GM18867 (cell line): ENCODE measurements around the gene ITPRIP.

Source experiments
- ATAC-seq: cut with Tn5 transposase; IDR thresholded peaks from one replicate; pipeline ENCODE4 v1.9.1; 2021; ENCODE audit warnings: mild to moderate bottlenecking, moderate library complexity; ENCODE audit not compliant: unreplicated experiment

Gene ITPRIP

DNA sequence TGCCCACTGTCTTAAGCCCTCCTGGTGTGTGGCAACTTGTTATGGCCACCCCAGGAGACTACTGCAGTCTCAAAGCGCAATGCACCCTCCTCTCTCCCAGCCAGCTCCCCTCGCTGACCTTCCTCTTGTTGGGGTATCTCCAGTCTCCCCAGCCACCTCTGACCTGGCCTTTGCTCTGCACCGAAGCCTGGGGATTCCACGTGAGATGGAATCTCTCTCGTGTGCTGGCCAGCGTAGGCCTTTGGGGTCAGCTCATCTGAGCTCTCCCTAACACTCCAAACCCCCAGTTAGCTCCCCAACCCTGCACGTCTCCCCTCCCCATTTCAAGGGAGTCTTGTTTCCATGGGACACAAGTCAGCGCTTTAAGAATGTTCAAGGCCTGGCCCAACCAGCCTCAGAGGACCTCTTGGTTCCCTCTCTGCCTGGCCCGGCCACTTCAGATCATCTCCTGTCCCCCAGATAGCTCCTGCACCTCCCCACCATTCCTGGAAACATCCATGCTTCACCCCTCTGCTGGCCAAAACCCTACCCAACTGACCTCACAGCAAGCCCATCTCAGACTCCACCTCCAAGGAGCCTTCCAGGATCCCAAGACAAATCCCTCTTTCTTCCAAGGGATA, 11.2 kb downstream of the ITPRIP start:
- ATAC-seq: no peak

DNA sequence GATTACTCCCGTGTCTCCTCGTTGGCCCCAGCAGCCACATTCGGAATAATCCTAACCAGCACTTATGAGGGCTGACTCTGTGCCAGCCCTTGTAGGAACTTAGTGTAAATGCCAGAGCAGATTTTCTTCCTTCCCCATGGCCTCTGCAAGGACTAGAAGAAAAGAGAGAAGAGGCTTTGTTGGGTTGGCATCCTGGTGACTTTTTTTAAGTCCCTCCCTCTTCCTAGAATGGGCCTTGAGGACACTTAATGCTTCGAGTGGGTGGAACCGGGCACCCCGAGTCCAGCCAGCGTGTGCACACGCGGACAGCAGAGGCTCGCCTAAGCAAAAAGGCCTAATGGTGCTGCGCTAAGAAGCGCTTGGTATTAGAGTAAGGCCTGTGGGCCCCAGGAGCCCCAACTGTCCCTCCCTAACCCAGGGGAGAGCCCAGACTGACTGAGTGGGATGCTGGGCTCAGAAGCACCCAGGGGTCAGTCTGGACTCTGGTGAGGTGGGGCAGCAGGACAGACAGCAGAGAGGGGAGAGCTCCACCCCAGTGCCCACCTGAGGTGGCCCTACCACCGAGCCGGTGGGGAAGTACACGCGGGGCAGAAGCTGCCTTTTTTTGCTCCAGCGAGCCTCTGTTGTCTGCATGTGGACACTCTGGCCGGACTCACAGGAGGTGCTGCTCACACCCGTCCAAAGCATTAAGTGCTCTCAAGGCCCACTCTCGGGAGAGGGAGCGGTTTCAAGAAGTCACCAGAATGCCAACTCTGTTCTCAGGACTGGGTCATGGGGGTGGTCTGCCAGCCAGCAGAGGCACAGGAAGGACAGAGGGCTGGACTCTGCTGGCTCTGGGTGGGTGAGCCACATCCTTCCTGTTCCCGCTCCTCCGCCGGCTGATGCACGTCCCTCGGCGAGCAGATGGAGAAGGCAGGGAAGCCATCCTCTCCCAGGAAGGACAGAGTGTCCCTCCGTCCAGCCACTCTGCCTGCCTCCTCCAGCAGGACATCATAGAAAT, 12.5 kb downstream of the ITPRIP start:
- ATAC-seq: no peak

DNA sequence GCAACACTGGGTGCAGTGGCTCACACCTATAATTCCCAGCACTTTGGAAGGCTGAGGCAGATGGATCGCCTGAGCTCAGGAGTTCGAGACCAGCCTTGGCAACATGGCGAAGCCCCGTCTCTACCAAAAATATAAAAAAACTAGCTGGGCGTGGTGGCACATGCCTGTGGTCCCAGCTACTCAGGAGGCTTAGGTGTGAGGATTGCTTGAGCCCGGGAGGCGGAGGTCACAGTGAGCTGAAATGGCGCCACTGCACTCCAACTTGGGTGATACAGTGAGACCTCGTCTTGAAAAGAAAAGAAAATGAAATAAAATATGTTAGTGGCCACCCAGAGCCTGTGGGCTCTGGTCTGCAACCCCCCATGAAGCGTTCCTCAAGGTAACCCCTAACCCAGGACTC, 13.3 kb downstream of the ITPRIP start:
- no peak for ATAC-seq

DNA sequence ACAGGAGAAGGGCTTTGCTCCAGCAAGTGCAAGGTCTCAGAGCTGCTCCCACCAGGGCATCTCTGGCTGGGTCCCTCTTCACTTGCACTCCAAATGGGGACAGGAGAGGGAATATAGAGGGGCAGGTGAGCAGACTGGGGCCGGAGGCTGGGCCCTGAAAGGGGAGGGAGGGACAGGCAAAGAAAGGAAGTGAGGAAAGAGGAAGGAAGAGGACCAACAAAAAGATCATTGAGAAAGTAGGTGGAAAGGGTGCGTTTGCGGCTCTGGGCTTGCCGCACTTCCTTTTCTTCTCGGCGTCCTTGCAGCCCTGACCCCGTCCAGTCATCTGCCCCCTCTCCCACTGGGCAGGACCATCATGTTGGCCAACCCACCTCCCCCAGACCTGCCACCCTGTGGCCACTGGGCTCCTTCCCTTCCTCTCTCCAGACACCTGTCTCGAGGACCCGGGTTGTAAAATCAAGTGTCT, 14.0 kb downstream of the ITPRIP start:
- no peak for ATAC-seq

DNA sequence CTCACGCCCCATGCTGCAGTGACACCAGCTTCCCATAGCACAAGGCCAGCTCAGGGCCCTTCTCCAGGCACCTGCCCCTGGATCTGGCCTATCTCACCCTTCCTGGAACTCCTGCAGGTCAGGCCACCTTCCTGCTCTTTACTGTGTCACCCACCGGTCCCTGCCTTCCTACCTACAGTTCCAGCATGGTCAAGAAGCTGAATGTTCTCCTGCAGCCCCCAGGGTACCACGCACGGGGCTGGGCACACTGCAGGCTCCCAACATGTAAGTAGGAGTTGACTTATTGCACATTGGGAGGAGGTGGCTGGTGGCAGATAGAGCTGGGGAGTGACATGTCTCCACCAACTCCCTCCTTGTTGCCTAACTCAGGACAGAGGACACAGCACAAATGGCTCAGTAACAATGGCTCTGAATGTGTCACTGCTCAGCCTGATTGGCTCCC, 14.5 kb downstream of the ITPRIP start:
- ATAC-seq: no peak

DNA sequence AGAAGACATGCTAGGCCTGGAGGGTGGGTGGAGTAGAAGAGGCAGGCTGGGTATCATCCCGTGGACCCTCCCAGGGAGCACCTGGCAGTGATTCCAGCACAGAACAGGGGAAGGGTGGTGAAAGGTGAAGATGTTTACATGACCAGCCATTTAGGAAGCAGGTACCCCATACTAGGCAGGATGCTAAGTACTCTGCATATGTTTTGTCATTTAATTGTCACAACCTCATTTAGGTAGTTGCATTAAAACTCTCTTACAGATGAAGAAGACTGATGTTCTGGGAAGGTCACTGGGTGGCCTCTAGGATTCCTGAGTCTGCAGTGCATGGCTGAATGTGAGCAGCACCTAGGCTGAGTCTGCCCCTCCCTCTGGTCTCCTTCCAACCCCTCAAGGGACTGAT, 15.2 kb downstream of the ITPRIP start:
- no peak for ATAC-seq

DNA sequence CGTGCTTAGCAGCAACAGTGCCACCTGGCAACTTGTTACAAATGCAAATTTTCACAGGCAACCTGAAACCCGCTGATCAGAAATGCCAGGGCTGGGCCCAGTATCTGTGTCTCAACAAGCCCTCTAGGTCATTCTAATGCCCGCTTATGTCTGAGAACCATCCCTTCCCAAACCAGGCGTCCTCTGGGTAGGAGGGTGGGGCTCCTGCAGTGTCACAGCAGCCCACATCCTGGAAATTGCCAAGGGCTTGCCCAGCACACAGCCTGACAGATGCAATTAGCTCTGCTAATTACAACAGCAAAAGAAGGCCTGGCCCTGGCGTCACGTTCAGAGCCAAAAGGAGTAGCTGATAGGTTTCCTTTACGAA, 15.9 kb downstream of the ITPRIP start:
- peak; percentile 58 for ATAC-seq

DNA sequence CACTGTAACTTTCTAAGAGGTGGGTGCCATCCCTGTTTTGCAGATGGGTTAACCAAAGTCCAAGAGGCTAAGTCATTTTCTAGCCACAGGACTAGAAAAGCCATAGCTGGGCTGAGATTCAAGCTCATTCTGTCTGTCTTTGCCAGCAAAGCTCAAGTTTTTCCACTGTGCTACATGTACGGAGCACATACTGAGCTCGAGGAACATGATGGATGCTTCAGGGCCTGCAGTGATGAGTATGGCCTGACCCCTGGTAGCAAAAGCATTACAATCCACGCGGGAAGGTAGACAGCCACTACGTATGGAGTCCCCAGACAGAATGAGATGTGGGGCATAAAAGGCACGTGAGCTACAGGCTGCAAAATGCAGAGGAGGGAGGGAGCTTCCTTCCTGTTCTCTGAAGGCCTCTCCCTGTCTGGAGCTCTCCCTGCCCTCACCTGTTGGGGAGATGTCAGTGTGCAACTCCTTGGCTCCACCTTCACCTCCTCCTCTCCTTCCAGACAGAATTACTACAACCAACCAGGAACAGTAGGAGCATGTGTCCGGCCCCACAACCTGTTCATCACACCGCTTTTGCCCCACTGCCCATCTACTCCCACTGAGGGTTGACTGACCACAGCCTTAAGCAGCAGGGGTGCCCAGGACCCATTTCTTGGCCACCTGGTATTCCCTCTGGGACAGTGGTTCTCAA, 16.4 kb downstream of the ITPRIP start:
- no peak for ATAC-seq

DNA sequence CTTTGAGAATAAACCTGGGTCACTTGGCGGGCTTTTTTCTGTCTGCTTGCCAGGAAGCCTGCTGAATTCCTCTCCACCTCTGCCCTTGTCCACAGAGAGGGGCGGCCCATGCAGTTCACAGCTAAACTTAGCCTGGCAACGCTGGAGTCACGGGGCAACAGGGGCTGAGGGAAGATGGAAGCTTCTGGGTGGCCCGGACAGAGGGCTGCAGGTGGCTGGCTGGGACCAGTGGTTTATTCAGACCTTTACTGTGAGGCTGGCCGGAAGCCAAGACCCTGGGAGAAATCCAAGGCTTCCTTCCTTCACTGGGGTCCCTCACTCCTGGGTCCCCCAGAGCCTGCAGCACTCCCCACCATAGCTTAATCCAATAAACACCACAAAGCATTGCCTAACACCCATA, 17.0 kb downstream of the ITPRIP start:
- ATAC-seq: no peak

DNA sequence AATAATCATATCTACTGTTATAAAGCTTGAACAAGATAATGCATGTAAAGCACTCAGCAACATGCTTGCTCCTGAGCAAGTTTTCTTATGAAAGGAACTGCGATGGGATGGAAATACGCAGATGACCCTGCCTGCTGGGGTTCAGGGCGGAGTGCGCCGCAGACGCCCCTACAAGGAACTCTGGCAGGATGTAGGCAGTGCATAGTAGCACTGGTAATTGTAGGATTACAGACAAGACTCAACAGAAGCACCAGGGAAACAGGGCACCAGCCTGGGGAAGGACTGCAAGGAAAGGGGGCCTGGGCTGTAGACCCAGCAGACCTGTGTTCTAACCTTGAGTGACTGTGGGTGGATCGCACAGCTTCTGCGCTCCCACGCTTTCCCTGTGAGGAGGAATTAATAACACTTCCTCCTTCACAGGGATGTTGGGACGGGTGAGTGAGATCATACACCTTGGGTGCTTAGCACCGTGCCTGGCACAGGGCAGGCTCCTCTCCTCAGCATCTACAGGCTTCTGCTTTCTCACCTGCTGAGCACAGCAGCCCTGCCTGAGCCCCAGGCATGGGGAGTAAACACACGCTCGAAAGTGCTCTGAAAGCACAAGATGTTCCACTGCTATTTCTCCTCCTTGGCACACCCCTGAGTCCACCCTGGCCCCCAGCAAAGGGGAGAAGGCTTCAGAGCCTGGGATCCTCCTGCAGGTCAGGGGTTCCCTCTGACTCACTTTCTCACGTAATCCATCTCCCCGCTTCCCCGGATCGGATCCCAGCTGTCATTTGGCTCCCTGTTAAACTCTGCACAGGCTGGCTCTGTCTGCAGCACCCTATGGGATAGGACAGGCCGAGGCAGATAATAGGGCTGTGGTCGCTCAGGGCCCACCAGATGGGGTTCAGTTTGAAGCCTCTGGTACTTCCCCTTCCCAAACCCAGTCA, 19.2 kb downstream of the ITPRIP start:
- no peak for ATAC-seq

DNA sequence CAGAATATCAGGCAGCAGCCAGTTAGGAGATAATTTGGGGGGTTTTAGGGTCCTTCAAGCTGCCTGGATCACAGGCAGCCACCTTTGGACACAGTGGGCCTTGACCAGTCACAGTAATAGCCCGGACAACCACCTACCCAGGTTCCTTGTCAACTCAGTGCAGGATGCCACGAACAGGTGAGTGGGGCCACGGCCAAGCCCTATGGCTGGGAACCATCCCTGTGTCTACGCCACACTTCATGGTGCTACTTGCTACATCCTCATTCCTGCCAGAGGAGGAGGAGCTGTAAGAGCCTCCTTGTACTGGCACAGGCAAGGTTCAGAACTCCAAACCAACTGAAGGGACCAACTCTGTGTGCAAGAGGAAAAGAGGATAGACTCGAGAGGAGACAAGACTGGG, 19.9 kb downstream of the ITPRIP start:
- ATAC-seq: no peak

DNA sequence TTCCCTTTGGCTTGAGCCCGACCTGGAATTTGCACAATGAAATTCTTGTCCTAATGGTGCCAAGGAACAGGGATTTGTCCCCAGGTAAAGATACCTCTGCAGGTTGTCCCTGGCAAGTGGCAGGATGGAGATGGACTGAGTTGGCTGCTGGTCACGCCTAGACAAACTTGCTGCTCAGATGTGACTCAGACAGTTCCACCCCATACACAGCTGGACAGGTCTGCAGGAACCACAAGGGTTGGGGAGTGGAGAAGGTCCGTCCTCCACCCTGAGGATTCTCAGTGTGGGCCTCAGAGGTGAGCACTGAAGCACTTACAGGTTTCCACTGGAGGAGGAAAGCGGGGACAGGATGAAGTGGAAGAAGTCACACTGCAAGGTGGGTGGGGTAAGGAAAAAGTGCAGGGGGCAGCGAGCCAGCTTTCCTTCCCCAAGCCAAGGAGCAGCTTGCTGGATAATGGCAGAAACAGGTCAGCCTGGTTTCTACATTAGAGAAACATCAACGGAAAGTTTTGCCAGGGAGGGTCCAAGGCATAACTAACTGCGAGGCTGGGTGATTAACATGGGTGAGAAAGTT, 20.5 kb downstream of the ITPRIP start:
- no peak for ATAC-seq

DNA sequence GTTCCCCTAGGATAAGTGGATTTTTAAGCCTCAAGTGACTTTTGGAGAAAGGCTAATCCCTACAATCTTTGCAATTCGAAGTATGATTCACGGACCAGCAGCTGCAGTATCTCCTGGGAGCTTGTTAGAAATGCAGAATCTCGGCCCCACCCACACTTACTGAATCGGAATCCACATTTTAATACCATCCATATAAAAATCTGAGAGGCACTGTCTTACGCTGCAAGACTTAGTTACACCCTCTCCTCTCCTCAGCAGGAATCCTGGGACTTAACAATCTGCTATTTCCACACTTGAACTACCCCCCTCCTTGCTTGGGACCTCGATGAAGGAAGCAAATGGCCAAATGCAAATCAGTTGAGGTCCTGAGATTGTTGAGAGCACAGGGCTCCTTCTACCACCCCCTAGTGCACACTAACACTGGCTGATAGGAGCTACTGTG, 21.0 kb downstream of the ITPRIP start:
- ATAC-seq: no peak

DNA sequence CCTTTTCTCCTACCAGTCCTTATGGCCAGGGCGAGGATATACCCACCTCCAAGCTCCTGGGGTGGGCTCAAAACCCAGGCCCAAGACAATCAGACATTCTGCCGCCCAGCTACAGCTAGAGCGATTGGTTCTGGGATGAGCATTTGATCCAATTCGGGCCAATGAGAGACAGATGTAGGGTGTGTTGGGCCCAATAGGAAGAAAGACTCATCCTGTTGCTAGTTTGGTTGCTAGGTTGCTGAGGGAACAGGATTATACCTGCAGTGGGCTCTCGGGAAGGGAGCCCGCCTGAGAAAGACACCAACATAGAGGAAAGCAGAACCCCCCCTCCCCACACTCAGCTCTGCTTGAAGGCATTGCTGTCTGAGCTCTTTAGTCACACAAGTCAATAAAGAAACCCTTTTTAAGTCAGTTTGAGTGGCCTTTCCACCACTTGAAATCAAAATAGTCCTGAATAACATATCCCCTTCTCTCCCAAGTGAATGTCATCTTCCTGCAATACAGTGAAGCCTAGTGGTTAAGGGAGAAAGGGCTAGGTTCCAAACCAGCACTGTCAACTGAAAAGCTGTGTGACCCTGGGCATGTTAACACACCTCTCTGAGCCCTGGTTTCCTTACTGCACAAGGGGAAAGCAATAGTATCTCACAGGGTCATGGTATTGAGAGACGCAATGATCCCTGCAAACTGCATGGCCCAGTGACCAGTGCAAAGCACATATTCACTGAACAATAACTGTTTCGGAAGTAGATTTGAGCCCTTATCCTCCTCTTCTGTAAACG, 21.8 kb downstream of the ITPRIP start:
- ATAC-seq: no peak

DNA sequence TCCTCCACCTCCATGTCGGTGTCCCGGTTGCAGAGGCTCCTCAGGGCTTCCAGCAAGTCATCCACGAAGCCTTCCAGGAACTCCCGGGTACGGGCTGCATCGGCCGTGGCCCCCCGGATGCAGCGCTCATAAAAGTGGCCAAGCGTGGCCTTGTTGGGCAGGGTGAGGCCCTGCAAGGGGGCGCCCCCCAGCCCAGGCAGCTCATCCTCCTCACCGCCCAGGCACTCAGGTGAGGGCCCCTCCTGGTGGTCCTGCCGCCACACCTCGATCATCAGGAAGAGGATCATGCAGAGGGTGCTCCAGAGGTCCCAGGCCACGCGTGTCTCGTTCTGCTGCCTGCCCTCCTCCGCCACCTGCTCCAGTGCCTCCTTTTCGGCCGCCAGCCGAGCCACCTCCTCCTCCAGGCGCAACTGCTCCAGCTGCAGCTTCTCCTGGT, 22.8 kb downstream of the ITPRIP start:
- no peak for ATAC-seq

DNA sequence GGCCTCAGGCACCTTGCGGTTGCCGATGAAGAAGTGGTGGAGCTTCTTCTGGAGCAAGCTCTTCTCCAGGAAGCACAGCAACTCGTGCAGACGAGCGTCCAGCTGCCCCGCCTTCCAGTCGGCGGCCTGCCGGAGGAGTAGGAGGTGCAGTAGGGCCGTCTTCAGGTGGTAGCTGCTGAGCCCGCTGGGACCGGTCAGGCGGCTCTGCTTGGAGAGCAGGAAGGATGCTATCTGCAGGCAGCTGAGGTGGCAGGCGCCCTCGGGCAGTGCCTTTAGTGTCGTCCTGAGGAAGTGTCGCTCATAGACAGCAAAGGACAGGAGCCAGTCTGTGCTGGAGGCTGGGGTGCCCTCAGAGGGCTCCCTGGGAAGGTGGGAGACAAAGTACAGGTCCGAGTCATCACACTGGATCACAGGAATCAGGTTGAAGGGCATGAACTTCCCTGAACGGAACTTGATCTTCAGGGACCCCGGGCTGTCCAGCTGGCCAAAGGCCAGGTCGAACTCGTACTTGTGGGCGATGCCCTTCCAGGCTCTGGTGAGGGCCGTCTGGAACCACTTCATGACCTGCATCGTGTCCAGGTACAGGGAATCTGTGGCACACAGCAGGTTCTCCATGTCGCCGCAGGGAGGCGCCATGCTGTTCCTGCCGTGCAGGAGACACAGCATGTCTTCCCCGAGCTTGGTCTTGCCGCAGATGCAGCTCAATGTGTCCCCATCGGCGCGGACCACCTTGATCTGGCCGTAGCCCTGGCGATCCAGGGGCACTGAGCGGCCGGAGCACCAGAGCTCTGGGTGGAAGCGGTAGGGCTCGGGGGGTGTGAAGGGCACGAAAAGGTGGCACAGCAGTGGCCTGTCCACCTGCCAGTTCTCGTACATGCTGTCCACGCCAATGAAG, 23.4 kb downstream of the ITPRIP start:
- ATAC-seq: no peak

DNA sequence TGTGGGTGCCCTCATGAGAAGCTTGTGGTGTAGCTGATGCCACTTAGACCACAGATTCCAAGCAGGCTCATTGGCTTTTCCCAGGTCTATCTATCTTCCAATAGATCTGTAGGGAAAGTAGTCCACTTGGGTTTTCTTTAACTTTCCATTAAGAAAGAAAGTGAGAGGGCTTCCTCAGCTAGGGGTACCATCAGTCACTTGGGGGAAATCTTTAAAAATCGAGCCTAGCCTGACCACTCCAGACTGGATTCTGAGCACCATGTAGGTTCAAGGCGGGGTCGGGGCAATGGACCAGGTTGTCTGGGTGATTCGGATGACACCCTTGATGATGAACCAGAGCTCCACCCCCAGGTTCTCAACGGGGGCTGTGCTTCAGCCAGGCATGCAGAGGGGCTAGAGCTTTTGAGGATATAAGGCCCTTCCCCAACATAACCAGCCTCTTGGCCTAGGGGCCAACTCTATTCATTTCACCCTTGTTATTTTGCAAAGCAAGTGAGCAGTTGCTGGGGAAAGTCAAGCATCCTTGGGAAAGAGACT, 27.0 kb downstream of the ITPRIP start:
- ATAC-seq: no peak
